GM21515 (cell line): Measurements from ENCODE around the gene AFF3.
"Not testable (repeated sequence)": the region's sequence is repeated elsewhere in the genome, so short reads cannot be mapped to it uniquely, and the experiment has no call there.

Experiments
- ATAC-seq: cut with Tn5 transposase; IDR thresholded peaks from one replicate; pipeline ENCODE4 v1.9.1; 2021; ENCODE audit not compliant: unreplicated experiment

The AFF3 gene

DNA sequence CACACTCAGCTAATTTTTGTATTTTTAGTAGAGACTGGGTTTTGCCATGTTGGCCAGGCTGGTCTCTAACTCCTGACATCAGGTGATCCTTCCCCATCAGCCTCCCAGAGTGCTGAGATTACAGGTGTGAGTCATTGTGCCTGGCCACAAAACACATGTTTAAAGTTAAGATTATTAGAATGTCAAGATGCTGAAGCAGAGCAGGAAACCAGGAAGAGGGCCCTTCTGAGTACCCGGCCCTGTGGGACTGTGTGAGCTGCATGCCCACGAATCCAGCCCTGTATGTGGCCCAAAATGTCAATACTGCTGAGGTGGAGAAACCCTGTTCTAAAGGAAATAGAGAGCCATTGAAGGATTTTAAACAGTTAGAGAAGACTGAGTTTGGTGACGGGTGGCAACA is 621.6 kb downstream of the AFF3 start:
- ATAC-seq, result no peak

DNA sequence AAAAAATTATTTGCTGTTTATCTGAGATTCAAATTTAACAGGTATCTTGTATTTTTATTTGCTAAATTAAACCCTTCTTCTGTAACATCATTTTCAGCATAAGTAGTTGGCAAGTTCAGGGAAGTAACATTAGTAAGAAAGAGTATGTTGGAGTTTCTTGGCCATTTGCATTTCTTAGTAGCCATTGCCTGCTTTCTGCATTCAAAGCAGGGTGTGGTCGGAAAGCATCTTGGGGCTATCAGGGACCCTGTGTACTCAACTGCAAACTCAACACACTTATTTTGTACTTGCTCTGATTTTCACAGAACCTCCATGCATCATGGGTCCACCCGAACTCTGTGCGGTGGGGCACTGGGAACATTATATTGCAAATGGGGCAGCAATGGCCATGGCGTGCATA is 622.2 kb downstream of the AFF3 start:
- no peak for ATAC-seq

DNA sequence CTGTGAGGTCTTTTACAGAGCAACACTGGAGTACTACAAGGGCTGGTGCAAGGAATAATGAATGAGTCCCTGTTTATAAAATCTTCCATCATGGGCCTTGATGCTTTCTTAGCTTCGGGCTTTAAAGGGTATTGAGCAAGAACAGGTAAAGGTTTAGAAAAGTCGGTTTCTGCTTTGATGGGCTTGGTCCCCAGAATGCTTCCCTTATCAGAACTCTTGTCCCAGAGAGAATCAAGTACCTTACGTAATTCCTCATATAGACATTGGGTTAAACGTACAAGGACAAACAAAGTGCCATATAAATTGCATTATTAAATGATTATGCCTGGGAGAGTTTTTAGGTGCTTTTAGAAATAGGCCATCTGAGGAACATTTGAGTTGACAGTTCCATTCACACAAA is 628.0 kb downstream of the AFF3 start:
- ATAC-seq, result no peak

DNA sequence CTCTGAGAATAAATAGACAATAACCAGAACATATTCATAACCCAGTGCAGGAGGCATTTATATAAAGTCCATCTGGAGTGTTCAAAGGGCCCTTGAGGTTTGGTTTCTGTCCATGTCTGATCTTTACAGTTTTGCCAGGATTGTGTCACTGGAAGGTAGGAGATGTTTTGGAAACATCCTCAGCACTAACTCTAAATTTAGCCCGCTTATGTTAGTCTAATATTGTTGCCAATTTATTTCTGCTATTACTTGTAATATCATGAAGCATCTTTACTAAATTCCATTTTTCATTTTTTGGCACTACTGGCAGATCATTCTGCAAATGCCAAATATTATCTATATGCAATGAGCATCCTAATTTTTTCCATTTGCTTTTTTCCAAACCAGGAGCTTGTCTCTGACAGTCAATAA is 630.2 kb downstream of the AFF3 start:
- no peak for ATAC-seq

DNA sequence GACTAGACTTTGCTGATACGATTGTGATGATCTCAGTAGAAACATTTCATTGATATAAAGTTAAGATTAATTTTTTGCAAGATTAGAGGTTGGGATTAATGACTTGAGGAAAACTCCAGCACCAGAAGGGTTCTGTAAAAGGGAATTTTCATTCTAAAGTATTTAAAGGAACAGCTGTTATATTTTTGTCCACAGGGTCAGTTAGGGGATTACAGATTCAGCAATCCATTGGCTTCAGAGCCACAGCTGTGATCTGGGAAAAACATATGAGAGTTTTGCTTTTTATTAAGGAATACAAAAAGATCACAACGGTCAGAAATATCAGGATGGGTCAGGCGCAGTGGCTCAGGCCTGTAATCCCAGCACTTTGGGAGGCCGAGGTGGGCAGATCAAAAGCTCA is 633.0 kb downstream of the AFF3 start:
- no peak for ATAC-seq

DNA sequence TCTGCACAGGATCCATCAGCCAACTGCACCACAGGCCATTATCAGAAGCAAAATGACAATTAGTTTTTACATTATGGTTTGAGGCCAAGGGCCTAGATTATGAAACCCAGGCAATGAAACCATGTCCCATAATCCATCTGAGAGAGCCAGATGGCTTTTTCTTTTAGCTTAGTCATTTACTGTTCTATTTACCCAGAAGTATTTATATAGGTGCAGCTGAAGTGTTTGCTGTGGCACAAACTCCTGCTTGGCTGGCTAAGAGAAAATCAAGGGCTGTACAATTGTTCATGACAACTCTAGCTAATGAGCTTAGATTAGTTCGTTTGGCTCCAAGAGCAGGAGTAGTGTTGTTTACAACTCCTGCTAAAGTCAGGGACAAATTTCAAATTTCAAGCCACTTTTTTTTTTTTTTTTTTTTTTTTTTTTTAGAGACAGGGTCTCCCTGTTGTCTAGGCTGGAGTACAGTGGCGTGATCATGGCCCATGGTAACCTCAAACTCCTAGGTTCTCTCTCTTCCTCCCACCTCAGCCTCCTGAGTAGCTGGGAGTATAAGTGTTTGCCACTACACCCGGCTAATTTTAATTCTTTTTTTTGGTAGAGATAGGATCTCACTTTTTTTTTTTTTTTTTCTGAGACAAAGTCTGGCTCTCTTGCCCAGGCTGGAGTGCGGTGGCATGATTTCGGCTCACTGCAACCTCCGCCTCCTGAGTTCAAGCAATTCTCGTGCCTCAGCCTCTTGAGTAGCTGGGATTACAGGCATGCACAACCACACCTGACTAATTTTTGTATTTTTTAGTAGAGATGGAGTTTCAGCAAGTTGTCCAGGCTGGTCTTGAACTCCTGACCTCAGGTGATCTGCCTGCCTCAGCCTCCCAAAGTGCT is 634.2 kb downstream of the AFF3 start:
- no peak for ATAC-seq

DNA sequence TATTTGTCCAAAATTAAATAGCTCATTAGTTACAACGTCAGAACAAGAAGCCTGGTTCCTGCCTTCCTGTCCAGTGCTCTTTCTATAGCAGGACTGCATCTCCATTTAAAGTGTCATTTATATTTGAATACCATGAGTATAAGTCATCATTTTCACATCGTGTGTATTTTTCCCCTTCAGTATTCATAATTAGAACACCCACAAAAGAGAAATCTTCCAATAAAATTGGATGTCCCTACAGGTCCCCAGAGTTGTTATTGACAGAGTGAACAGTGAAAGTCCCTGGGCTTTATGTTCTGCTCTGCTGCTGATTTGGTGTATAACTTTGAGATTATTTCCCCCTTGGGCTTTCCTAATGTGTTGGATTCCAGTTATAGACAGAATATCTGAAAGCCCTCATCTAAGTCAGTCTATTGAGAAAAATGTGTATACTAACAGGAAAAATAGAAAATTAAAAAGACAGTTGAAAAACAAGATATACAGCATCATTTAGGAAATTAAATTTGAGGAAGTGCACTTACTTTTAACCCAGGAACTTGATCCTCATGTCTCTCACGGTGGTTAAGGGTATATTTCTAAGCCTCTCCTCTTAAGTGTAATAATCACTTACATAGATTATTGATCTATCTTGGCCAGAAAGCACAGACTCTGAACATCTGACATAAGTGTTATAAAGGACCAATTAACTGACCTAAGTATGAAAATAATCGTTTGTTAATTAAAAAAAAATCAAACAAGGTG is 637.4 kb downstream of the AFF3 start:
- no peak for ATAC-seq

DNA sequence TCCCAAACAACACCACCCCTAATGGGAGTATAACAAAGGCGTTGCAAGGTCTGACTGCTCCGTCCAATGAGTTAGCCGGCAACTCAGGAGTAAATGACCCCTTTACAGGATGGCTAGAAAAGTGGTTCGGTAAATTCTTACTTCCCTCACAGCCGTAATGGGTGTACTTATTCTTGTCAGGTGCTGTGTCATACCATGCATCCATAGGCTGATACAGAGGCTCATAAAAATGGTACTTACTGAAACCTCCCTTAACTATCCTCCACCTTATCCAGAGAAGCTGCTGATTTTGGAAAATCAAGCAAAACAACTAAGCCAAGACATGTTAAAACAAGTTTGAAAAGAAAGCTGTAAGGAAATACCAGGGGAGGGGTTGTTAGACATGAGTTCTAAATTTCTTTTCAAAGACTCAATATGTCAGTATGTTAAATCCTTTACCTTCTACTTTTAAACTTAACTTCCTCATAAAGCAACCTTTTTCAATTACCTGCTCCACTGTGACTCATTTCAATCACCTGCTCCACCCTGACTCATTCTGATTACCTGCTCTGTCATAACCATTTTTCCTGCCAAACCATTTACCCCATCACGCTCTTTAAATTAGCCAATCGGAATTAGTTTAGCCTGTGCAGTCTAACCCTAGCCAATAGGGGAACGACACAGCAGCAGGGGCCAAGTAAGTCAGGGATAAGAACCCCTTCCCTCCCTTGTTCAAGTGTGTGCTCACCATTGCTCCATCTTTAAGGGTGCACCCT is 638.6 kb downstream of the AFF3 start:
- not testable (repeated sequence) for ATAC-seq

DNA sequence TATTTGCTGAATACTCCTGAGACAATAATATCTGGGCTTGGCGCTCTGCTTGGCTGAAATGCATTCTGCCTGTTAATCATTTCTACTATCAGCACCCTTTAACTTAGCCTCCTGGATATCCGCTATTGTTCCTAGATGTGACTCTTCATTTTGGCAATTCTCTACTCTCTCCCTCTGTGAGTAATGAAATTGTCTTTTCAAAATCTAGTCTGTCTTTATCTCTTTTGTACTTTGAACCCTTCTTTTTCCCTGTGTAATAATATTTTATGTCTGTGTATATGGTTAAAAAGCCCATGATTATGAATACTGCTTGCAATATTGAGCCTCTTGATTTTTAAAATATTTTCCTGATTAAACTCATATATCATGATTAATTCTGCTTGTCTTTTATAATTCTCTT is 646.4 kb downstream of the AFF3 start:
- no peak for ATAC-seq
